ENCODE results near the gene SUGCT.

Gene SUGCT

DNA sequence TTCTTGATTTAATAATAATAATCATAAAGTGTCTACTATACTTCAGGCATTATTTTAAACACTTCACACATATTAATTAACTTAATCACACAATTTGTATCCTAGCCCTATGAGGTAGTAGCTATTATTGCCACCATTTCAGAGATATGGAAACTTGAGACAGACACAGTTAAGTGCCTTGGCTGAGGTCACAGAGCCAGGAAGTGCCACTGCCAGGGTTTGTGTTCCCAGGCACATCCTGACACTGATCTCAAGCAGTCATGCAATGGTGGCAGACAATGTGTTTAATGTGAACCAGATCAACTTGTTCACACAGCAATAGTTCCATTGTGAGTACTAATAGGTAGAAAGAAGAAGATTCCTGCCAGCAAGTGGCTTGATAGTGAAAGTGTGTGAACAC, 666.0 kb downstream of the SUGCT start:
- DNase-seq, result no peak

DNA sequence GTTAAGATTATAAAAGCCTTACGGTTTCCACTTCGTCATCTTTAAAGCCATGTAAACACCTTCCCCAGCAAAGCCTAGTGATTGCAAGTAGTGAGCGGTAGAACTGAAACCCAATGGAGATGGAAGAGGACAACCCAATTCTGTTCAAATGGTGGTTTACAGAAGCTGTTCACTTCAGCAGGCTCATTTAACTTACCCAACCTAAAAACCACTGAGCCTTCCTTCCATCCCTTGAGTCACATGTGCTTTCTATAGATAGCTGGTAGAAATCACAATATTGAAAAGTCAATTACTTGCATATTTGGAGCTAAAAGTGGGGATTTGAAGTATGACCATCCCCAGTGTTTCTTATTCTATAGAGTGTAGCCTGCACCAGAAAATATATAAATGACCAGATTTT, 667.7 kb downstream of the SUGCT start:
- no peak for DNase-seq

DNA sequence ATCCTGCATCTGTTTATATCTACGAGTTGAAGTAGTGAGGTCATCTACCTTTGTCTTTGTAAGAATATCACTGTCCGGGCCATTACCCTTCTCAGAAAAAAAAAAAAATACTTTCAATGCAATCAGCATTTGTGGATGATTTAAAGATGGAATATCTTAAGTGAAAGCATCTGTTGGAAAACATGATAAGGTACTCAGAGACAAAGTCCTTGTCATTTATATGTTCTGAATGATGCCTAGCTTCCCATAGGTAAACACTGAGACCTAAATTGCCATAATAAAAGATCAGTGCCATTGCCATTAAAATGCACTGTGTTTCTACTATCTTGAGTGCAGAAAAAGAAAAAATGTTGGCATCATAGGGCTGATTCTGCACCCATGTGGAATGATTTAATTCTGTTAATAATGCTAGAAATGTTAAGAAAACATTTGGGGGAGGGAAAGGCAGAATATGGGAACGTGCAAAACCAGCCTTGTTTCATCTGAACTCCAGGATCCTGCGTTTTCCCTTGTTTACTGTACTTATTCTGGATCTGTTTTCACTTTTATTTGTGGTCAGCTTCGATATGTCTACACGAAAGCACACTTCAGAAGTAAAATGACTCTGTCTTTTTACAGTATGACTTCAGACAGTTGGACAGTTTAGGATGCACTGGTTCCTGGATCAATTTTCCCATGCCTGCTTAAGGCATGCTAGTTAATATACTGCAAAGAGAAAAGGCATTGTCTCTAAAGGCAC, 669.8 kb downstream of the SUGCT start:
- peak; percentile 36 for DNase-seq

DNA sequence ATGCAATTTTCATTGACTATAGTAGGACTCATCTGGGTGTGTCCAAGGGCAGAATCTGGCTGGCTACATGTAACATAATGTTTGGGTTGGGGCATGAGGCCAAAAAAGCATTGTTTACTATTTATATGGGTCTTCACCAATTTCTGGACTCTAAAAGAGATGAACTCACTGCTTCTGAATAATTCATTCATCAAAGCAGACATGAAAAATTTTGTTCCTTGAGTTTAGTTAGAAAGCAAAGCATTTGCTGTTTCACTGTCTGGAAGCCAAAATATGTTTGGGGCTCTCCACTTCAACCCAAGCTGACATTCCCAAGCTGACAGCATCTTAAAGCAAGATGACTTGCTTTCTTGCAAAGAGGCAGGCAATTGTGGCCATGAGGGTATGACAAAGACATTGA, 670.6 kb downstream of the SUGCT start:
- DNase-seq, result peak; percentile 49

DNA sequence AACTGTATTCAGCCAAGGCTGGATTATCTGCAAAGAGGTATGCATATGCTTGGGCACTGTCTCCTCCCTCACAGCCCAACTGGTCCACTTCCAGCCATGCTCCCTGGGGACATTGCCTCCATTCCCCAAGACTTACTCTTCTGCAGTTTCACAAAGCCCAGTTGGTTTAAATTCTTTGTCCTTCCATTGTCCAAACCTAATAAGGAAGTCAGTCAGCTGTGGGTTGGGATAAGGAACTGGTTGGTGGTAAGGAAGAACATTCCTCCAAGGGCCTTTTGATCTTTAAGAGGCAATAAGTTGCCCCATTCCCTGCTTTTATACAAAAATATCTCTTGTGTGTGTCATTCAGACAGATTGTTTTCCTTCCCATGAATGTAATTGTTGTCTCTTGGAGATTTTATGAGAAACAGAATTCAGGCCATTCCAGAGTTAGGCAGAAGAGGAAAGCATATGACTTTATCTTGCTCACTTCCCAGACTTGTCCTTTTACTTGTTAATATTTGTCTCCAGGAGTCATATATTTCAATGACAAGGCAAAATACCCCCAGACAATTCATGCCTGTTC, 673.7 kb downstream of the SUGCT start:
- peak; percentile 100 for DNase-seq

DNA sequence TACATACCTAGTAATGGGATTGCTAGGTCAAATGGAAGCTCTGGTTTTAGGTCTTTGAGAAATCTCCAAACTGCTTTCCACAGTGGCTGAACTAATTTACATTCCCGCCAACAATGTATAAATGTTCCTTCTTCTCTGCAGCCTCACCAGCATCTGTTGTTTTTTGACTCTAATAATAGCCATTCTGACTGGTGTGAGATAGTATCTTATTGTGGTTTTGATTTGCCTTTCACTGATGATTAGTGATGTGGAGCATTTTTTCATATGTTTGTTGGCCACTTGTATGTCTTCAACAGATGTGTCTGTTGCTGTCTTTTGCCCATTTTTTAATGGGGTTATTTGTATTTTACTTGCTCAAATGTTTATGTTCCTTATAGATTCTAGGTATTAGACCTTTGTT, 675.5 kb downstream of the SUGCT start:
- DNase-seq, result peak; percentile 64

DNA sequence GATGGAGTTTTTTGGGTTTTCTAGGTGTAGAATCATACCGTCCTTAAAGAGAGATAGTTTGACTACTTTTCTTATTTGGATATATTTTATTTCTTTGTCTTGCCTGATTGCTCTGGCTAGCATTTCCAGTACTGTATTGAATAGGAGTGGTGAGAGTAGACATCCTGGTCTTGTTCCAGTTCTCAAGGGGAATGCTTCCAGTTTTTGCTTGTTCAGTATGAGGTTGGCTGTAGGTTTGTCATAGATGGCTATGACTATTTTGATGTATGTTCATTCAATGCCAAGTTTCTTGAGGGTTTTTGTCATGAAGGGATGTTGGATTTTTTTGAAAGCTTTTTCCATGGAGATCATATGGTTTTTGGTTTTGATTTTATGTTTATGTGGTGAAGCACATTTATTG, 676.9 kb downstream of the SUGCT start:
- DNase-seq, result no peak

DNA sequence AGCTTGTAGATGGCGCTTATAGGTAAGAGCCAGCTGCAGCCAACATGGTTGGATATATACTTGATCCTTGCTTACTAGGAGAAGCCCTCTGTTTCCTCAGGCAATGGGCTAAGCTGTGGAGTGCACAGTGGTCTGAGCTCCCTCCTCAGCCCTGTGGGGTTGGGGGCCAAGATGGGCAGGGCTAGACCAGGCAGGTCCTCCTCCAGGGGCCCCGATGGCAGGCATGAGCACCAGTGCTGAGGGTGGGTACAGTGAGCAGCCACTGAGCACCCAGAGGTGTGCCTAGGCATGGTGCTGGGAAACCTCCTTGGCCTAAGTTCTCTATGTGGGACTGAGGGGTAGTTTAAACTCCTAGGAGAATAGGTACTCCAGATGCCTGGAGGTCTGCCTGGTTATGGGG, 680.2 kb downstream of the SUGCT start:
- no peak for DNase-seq

DNA sequence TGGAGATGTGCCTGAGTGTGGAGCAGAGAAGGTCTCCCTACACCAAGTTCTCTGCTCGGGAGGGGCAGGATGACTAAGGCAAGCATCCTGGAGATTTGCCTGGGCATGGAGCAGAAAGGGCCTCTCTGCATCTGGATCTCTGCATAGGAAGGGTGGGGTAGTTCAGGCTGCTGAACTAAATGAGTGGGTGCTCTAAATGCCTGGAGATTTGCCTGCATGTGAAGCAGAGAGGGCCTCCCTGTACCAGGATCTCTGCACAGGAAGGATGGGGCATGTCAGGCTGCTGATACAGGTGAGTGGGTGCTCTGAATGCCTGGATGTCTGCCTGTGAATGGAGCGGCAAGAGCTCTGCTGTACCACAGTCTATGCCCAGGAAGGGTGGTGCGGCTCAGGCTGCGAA, 680.7 kb downstream of the SUGCT start:
- peak; percentile 86 for DNase-seq

DNA sequence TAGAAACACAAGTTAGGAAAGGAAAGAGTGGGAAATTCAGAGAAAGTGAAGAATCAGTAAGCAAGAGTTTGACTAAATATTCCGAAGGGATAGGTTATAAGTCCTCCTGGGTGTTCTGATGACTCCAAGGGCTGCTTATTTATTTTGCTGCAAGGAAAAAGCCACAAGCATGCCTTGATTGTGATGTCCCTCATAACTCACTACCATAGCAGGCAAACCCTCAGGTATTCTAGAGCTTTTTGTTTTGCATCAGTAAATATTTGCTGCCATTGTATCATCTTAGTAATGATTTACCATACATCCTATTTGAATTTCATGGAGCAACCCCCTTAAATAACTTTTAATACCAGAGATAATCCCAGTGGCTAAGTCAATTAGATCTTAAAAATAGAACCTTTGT, 688.1 kb downstream of the SUGCT start:
- DNase-seq, result peak; percentile 37

DNA sequence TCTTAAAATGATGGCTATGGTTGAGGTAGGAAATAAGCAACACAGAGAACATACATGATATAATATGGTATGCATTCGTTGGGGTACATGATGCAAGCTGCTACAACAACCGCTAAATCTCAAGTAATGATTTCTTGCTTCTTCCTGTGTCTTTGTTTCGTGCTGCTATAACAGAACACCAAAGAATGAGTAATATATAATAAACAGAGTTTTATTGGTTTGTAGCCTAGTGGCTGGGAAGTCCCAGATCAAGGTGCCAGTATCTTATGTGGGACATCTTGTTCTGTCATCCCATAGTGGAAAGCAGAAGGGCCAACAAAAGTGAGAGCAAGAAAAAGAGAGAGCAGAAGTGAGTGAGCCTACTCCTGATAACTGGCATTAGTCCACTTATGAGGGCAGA, 689.7 kb downstream of the SUGCT start:
- DNase-seq, result no peak

DNA sequence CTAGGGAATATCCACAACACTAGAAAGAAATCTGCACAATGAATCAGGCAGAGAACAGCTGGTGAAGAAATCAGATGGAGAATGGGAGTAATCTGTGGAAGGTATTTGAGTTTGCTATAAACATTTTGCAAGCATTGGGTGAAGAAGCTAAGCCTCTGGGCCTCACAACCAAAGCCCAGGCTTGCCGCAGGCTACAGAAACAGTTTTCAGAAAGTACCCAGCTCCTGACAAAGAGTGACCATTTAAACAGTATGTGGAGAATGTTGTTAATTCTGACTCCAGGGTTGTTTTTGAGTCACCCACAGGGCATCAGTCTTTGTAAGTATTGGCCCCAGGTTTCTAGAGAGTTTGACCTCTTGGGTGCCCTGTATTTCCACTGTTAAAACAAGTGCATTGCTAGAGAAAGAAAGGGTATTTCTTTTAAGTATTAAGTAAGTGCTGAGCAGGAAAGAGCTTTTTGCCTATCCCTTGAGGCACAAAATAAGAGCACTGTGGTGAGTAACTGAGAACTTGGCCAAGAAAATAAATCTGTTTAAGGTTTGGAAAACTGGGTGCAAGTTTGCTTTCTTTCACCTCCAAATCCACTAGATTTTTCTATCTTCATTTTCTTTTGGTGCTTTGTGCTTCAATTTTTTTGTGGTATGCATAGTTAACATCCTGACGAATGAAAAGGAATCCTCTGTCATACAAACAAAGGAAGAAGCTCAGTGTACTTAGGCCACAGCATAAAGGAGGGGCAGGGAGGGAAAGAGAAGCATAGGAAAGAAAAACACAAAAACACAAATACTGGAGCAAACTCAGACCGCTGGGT, 691.8 kb downstream of the SUGCT start:
- DNase-seq, result peak; percentile 50

DNA sequence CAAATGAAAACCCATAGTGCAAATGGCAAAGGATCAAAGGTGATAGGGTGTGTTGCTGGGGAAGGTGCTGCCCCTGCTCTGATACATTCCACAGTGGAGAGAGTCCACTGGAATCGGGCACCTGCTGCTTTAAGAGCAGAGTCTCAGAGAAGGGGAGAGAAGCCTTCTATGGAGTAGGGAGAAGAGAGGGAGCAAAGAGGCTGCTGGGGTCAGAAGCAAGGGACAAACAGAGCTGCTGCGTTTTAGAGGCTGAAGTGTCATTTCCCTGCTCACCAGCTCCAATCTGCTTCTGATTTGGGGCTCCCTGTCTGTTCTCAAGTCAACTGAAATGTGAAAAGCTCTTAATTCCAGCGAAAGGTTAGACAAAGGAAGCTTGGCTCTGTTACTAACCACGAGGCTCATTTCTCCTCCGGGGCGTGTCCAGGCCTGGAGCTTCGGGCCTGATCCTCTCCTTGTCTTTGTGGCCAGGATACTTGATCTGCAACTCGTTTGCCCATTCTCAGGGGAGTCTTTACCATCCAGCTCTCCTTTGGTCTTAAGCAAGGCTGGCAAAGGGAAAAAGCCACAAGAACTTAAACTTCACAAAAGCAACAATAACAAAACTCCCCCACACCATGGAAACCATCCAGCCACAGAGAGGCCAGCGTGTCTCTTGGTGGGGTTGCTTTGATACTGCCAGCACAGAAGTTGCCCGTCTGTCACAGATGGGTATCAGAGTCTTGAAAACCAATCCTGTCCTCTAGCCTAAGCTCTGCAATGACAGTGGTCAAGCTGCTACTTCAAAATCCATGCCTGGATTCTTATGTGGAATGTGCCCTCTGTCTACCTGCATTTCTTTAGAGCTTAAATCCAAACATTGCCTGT, 692.6 kb downstream of the SUGCT start:
- peak; percentile 71 for DNase-seq

DNA sequence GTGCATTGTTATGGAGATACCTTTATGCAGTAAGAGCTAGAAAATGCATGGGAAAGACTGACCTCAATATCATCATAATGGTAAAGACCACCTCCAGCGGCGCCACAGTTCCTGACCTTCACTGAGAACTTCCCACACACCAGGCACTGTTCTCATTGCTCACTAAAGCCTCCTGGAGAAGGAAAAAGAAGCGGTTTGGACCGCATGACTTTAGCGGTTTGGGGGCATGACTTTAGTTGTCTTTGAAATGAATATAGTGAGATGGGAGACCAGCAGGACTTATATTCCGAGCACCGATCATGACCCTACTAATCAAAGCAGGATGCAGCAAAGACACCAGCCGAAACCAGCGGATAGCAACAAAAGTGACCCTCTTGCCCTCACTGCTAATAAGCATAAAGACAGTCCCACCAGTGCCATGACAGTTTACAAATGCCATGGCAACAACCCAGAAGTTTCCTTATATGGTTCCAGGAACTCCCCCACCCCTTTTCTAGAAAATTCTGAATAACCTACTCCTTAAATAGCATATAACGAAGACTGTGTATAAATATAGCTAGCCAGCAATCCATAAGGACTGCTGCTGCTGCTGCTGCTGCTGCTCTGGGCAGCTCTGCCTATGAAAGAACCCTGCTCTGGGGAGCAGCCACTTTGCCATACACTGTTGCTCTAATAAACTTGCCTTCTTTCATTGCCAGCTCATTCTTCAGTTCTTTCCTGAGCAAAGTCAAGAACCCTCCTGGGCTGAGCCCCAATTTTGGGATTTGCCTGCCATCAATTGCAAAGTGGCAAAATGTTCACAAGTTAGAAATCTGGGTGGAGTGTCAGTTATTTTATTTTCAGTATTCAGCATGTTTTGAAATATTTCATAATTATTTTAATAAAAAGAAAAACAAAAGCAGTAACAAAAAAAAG, 694.1 kb downstream of the SUGCT start:
- DNase-seq, result no peak

DNA sequence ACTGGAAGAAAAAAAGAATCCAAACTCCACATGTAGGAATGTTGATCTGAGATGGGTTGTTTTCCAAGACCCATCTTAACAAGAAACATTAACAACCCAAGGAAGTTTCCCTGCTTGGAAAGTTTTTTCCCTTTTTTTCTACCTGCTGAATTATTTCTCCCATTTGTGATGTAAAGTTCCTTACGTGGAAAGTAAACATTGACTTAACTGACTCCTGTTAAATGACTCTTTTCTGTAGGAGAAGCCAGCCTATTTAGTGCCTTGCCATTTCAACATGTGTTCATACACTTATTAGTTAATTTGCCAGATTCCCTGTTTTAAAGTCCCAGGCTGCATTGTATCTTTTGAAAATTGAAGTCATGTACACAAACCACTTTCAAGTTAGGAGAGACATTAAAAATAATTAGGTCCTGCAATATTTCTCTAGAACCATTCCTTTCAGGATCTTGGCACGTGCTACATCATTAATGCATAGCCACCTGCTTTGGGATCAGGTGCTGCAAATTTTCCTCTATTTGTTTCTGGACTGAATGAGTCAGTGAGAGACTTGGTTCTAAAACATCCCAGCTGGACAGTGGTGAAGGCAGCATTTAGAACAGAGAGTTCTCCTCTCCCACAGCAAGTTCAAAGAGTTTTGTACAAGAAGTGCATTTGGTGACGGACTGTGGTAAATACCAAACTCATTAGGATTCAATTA, 698.5 kb downstream of the SUGCT start:
- DNase-seq, result no peak

DNA sequence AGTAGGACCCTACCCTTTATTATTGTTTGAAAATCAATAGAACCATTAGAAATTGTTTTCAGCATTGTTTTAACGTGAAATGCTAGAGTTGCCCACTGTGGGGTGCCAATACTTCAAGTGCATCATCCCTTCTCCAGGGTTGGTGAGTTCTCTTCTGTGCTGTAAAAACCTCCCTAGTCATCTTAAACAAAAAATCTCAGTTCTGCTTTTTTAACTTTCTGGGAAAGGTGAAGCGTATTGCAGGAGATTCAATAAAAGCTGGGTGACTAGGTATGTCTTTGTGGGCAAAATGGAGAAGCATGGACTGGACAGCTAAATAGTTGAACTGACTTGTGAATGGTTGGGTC, 699.1 kb downstream of the SUGCT start:
- peak; percentile 41 for DNase-seq

DNA sequence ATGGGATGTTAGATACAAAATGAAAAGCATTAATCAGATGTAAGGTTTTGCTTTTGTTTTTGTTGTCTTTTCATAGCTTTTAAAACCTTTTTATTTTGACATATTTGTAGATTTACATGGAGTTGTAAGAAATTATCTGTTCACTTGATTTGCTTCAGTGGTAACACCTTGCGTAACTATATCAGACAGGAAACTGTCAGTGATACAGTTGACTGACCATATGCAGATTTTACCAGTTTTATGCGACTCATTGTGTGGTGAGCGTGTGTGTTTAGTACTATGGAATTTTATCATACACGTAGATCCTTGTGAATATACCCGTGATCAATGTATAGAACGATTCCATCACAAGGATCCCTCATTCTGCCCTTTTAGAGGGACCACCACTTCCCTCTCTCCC, 701.4 kb downstream of the SUGCT start:
- peak; percentile 27 for DNase-seq

DNA sequence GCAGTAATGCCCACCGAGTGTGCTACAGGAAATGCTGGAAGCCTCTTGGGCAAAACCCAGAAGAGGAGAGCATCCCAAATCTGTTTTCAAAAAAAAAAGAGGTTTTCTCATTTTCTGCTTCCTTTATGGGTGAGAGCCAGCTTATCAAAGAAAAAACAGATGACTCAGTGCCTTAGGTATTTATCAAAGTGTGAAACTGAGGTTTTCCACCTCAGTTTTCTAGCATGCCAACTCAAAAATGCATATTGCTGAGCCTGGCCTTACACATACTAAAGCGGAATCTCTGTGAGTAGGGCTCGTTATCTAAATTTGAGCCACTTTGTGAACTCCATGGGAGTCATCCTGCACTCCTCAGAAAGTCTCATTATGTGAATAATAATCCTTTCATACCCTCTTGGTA, 705.1 kb downstream of the SUGCT start:
- no peak for DNase-seq

DNA sequence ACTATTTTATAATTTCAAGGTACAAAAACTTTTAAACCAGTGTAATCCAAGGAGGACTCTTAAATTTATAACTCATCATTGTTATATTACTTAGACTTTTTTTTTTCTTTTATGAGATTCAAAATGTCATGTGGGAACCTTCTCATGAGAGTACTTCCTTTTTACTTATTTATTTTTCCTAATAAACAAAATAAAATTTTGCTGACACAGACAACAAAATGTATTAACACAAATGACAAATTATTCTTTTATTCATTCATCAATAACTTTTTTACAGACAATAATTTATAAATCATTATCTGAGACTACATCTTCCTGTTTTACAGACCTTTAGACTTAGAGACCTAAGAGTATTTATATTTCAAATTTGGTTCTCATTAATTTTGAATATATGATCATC, 706.2 kb downstream of the SUGCT start:
- DNase-seq, result no peak

DNA sequence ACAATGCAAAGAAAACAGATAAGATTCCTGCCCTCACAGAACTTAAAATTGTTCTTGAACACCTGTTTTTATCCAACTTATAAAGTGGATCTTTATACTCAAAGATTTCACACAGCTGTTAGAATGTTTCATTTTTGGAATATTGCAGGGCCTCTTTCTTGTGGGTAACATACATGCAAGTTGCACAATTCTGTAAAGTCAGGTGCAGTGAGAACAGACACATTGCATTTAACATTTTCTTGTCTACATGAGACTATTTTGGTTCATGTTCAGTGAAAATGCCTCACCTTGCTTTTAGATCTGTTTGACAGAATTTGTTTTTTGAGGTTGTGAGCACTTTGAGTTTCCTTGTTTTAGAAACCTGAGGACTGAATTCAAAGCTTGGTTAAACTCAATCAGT, 707.8 kb downstream of the SUGCT start:
- DNase-seq, result no peak

DNA sequence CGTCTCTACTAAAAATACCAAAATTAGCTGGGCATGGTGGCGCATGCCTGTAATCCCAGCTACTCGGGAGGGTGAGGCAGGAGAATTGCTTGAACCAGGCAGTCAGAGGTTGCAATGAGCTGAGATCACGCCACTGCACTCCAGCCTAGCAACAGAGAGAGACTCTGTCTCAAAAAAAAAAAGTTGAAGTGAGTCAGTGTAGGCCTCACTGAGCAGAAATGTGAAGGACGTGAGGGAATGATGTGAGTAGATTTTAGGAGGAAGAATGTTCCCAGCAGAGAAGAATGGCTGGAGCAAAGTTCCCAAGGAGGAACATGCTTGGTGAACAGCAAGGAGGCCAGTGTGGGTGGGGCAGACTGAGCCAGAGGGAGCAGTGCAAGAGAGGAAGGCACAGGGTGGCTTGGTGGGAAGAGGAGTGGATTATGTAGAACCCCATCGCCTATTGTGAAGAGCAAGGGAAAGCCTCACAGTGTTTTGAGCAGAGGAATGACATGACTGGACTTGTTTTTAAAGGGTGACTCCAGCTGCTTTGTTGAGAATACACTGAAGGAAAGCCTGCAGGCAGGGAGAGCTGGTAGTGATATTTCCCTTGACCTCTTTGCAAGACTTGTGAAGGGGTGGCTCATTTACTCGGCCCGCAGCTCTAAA, 708.7 kb downstream of the SUGCT start:
- no peak for DNase-seq

Data from fibroblast of upper back skin (primary cell).